Common myeloid progenitor, CD34-positive (primary cell): ENCODE measurements around the gene SARDH.

Source experiments
- CTCF ChIA-PET: fragments of 350-600 bp; sonication (Branson Sonifier 250); formaldehyde crosslinking; loops from one replicate; lab custom pipeline; 2021; ENCODE audit warnings: antibody characterized with exemption; lab: Charles Lee
- POLR2A ChIA-PET: fragments of 350-600 bp; sonication (Branson Sonifier 250); formaldehyde crosslinking; loops from one replicate; lab custom pipeline; 2021; ENCODE audit warnings: antibody characterized with exemption; lab: Charles Lee
- DNase-seq, 3 donors: peaks; one replicate each; pipeline versions ENCODE4 v3.0.0 to v3.0.0-alpha.2; 2013
- H3K27ac ChIP-seq, 2 experiments: 1 replicate in 1 of 2; 2 replicates in 1 of 2; pipeline ENCODE4 v1.7.0; 2013; ENCODE audit warnings: inconsistent platforms in 2 of 2, low read length in 2 of 2, mild to moderate bottlenecking in 2 of 2, low read depth in 1 of 2, moderate library complexity in 1 of 2; ENCODE audit not compliant: severe bottlenecking in 2 of 2, insufficient read depth in 1 of 2, poor library complexity in 1 of 2
- H3K27me3 ChIP-seq, 5 experiments: replicated peaks in 2 of 5; 1 replicate in 3 of 5; 2 replicates in 2 of 5; pipeline versions ENCODE4 v1.6.1 to v1.7.0; 2013; ENCODE audit warnings: low read length in 4 of 5, mild to moderate bottlenecking in 2 of 5, moderate library complexity in 2 of 5, inconsistent platforms in 1 of 5; ENCODE audit not compliant: insufficient read depth in 5 of 5, control insufficient read depth in 4 of 5
- H3K36me3 ChIP-seq, 4 experiments: 1 replicate in 2 of 4; 2 replicates in 2 of 4; pipeline versions ENCODE4 v1.6.1 to v1.7.0; 2013; ENCODE audit warnings: low read length in 3 of 4, control low read depth in 1 of 4, mild to moderate bottlenecking in 1 of 4; ENCODE audit not compliant: control insufficient read depth in 4 of 4, insufficient read depth in 4 of 4
- H3K4me1 ChIP-seq, 4 experiments: 1 replicate in 3 of 4; 2 replicates in 1 of 4; pipeline versions ENCODE4 v1.6.1 to v1.7.1; 2013; ENCODE audit warnings: low read length in 3 of 4, mild to moderate bottlenecking in 3 of 4, control low read depth in 1 of 4, inconsistent platforms in 1 of 4, moderate library complexity in 1 of 4; ENCODE audit not compliant: control insufficient read depth in 4 of 4, insufficient read depth in 4 of 4; ENCODE audit errors: control extremely low read depth in 1 of 4
- H3K4me3 ChIP-seq, 7 experiments: 1 replicate in 4 of 7; 2 replicates in 3 of 7; pipeline versions ENCODE4 v1.5.1 to v1.7.0; 2013; ENCODE audit warnings: mild to moderate bottlenecking in 7 of 7, low read length in 6 of 7, moderate library complexity in 6 of 7, inconsistent platforms in 2 of 7, low read depth in 2 of 7, control low read depth in 1 of 7; ENCODE audit not compliant: insufficient read depth in 4 of 7, control insufficient read depth in 1 of 7; ENCODE audit errors: extremely low read depth in 1 of 7
- H3K9me3 ChIP-seq, 5 experiments: 1 replicate in 4 of 5; 2 replicates in 1 of 5; pipeline versions ENCODE4 v1.6.1 to v1.7.1; 2013; ENCODE audit warnings: low read length in 4 of 5, mild to moderate bottlenecking in 2 of 5, inconsistent platforms in 1 of 5, low read depth in 1 of 5, moderate library complexity in 1 of 5; ENCODE audit not compliant: control insufficient read depth in 4 of 5, insufficient read depth in 2 of 5; ENCODE audit errors: control extremely low read depth in 1 of 5
- WGBS: methylation state at CpG from one replicate; pipeline ENCODE4 v1.1.5; 2013; ENCODE audit not compliant: insufficient coverage; 5-methylcytosine and 5-hydroxymethylcytosine counted together

The SARDH gene

GRCh38 chr9:133640580-133641395, 97.4 kb downstream of the SARDH start:
- H3K27ac ChIP-seq, result no peak overlapping the region
- ChIA-PET POLR2A (no interaction called here), CTCF (no interaction called here)
- H3K27me3 ChIP-seq, result peaks cover 0 to 4% (median 0%) of the 10 kb centered on the region in 5 experiments
- 95% methylated on average over 13 of the region's 13 CpGs for WGBS
- no peak for DNase-seq
- no peaks in the 10 kb centered on the region for H3K9me3 ChIP-seq
- no peak overlapping the region for H3K4me3 ChIP-seq
- no peaks in the 10 kb centered on the region for H3K36me3 ChIP-seq
- H3K4me1 ChIP-seq, result peaks cover 0 to 4% (median 1%) of the 10 kb centered on the region in 4 experiments

- ChIA-PET CTCF (no interaction called here), POLR2A (no interaction called here)
- Histone ChIP-seq H3K36me3 (no peaks in the 10 kb centered on the region), H3K4me3 (no peak overlapping the region), H3K27ac (no peak overlapping the region), H3K27me3 (peaks cover 0 to 5% (median 0%) of the 10 kb centered on the region in 5 experiments), H3K4me1 (peaks cover 0 to 4% (median 3%) of the 10 kb centered on the region in 4 experiments), H3K9me3 (no peaks in the 10 kb centered on the region)
- DNase-seq, result no peak
- WGBS, result 97% methylated on average over 3 of the region's 7 CpGs
These were observed 98.0 kb downstream of the SARDH start for GRCh38 chr9:133640160-133640559.

GRCh38 chr9:133639613-133640012, 98.5 kb downstream of the SARDH start:
- ChIA-PET POLR2A (no interaction called here), CTCF (no interaction called here)
- DNase-seq, result no peak
- 95% methylated on average over 8 of the region's 8 CpGs for WGBS
- no peak overlapping the region for H3K4me3 ChIP-seq
- H3K36me3 ChIP-seq, result no peaks in the 10 kb centered on the region
- H3K4me1 ChIP-seq, result peaks cover 0 to 4% (median 1%) of the 10 kb centered on the region in 4 experiments
- no peaks in the 10 kb centered on the region for H3K9me3 ChIP-seq
- H3K27ac ChIP-seq, result no peak overlapping the region
- peaks cover 0 to 9% (median 0%) of the 10 kb centered on the region in 5 experiments for H3K27me3 ChIP-seq

GRCh38 chr9:133638711-133639110, 99.4 kb downstream of the SARDH start:
- Histone ChIP-seq H3K27ac (no peak overlapping the region), H3K4me1 (peaks cover 0 to 9% (median 5%) of the 10 kb centered on the region in 4 experiments), H3K27me3 (peaks cover 0 to 12% (median 0%) of the 10 kb centered on the region in 5 experiments), H3K4me3 (no peak overlapping the region), H3K9me3 (no peaks in the 10 kb centered on the region), H3K36me3 (no peaks in the 10 kb centered on the region)
- no peak for DNase-seq
- POLR2A ChIA-PET, result no interaction called here
- CTCF ChIA-PET, result no interaction called here
- 71% methylated on average over 8 of the region's 8 CpGs for WGBS

GRCh38 chr9:133638076-133638475, 100.1 kb downstream of the SARDH start:
- POLR2A ChIA-PET, result no interaction called here
- 83% methylated on average over 7 of the region's 8 CpGs for WGBS

GRCh38 chr9:133637451-133638055, 100.6 kb downstream of the SARDH start:
- H3K27me3 ChIP-seq, result peaks cover 0 to 12% (median 2%) of the 10 kb centered on the region in 5 experiments
- no peak overlapping the region for H3K27ac ChIP-seq
- WGBS, result 76% methylated on average over 12 of the region's 12 CpGs
- H3K4me3 ChIP-seq, result no peak overlapping the region
- ChIA-PET POLR2A (no interaction called here), CTCF (interaction anchor here (0.9 kb wide), 1 partner anchor 22 kb away, joined by 3 read pairs; no protein-coding TSS in a partner anchor)
- H3K36me3 ChIP-seq, result no peaks in the 10 kb centered on the region
- DNase-seq, result no peak
- H3K4me1 ChIP-seq, result peaks cover 0 to 10% (median 5%) of the 10 kb centered on the region in 4 experiments
- H3K9me3 ChIP-seq, result no peaks in the 10 kb centered on the region

More at GRCh38 chr9:133638076-133638475, 100.1 kb downstream of the SARDH start:
- Histone ChIP-seq H3K27me3 (peaks cover 0 to 12% (median 2%) of the 10 kb centered on the region in 5 experiments), H3K36me3 (no peaks in the 10 kb centered on the region), H3K9me3 (no peaks in the 10 kb centered on the region), H3K4me3 (no peak overlapping the region), H3K4me1 (peaks cover 0 to 10% (median 6%) of the 10 kb centered on the region in 4 experiments), H3K27ac (no peak overlapping the region)
- CTCF ChIA-PET, result interaction anchor here (0.9 kb wide), 1 partner anchor 21 kb away, joined by 3 read pairs; no protein-coding TSS in a partner anchor
- no peak for DNase-seq

GRCh38 chr9:133636902-133637301, 101.2 kb downstream of the SARDH start:
- DNase-seq, result no peak
- Histone ChIP-seq H3K27me3 (peaks cover 0 to 12% (median 2%) of the 10 kb centered on the region in 5 experiments), H3K4me1 (peaks cover 0 to 10% (median 5%) of the 10 kb centered on the region in 4 experiments), H3K4me3 (no peak overlapping the region), H3K9me3 (no peaks in the 10 kb centered on the region), H3K36me3 (no peaks in the 10 kb centered on the region), H3K27ac (no peak overlapping the region)
- ChIA-PET POLR2A (no interaction called here), CTCF (interaction anchor here (0.9 kb wide), 1 partner anchor 22 kb away, joined by 3 read pairs; no protein-coding TSS in a partner anchor)
- 97% methylated on average over 10 of the region's 12 CpGs for WGBS
